Duodenal mucosa (tissue), 2 donors: ENCODE results near the gene IQCK.

Experiments used
- H3K27ac ChIP-seq: one replicate; pipeline ENCODE4 v1.7.0; 2013; ENCODE audit warnings: low read depth, low read length
- H3K27me3 ChIP-seq, 2 donors: one replicate each; pipeline ENCODE4 v1.7.0; 2013; ENCODE audit warnings: low read length in 2 of 2, control low read depth in 1 of 2; ENCODE audit not compliant: insufficient read depth in 2 of 2, control insufficient read depth in 1 of 2
- H3K36me3 ChIP-seq, 2 donors: one replicate each; pipeline ENCODE4 v1.7.0; 2013; ENCODE audit warnings: low read length in 2 of 2, control low read depth in 1 of 2; ENCODE audit not compliant: insufficient read depth in 2 of 2, control insufficient read depth in 1 of 2
- H3K4me1 ChIP-seq, 2 donors: one replicate each; pipeline ENCODE4 v1.7.0; 2013; ENCODE audit warnings: low read length in 2 of 2, control low read depth in 1 of 2; ENCODE audit not compliant: insufficient read depth in 2 of 2, control insufficient read depth in 1 of 2
- H3K4me3 ChIP-seq, 2 donors: one replicate each; pipeline ENCODE4 v1.7.0; 2013; ENCODE audit warnings: low read length in 2 of 2, low read depth in 1 of 2
- H3K9ac ChIP-seq, 2 donors: one replicate each; pipeline ENCODE4 v1.7.0; 2013; ENCODE audit warnings: low read length in 2 of 2, low read depth in 1 of 2
- H3K9me3 ChIP-seq, 2 donors: one replicate each; pipeline ENCODE4 v1.7.0; 2013; ENCODE audit warnings: low read length in 2 of 2, control low read depth in 1 of 2; ENCODE audit not compliant: control insufficient read depth in 1 of 2

IQCK gene

DNA sequence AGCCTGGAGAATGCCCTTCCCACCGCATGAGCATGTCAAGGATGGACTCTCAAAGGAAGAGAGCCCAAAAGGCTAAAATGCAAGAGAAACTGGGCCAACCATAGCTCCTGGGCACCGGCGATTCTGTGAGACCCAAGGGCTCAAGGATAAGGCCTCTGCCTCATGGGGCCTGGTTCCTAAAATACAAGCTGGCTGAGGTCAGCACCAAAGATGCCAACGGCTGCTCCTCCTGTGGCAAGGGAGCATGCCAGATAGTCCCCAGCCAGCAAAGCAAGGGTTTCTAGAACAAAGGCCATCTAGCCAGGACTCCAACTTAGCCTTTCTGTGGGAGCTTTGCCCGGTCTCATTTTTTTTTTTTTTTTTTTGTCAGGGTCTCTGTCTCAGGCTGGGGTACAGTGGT lies 146.5 kb downstream of the IQCK start:
- peaks cover 0 to 4% of the 10 kb centered on the region in 2 donors for H3K36me3 ChIP-seq
- no peak overlapping the region for H3K27ac ChIP-seq
- no peak overlapping the region for H3K9ac ChIP-seq
- no peak overlapping the region for H3K4me3 ChIP-seq
- no peaks in the 10 kb centered on the region for H3K9me3 ChIP-seq
- H3K27me3 ChIP-seq, result no peaks in the 10 kb centered on the region
- no peaks in the 10 kb centered on the region for H3K4me1 ChIP-seq

- H3K9ac ChIP-seq, result no peak overlapping the region
- H3K4me1 ChIP-seq, result no peaks in the 10 kb centered on the region
- no peaks in the 10 kb centered on the region for H3K9me3 ChIP-seq
- no peak overlapping the region for H3K27ac ChIP-seq
- H3K27me3 ChIP-seq, result no peaks in the 10 kb centered on the region
- no peak overlapping the region for H3K4me3 ChIP-seq
- no peaks in the 10 kb centered on the region for H3K36me3 ChIP-seq
These were observed 150.3 kb downstream of the IQCK start for GRCh38 chr16:19868421-19868820.

DNA sequence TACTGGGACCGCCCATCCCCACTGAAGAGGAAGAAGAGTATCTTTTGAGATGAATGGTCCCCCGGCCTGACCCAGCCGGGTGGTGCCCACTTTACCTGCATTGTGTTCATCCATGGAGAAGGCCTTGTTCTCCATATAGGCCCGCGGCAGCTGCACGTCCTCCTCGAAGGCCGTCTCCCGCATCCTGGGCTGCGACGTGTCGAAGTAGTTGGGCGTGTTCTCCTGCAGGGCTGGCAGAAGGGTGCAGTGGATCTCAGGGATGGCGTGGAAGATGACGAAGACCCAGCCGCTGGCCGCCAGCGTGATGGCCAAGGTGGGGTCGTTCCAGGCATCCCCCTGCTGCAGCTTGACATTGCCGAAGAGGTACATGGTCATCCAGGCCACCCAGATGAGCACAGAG lies 153.7 kb downstream of the IQCK start:
- H3K9me3 ChIP-seq, result no peaks in the 10 kb centered on the region
- H3K27me3 ChIP-seq, result no peaks in the 10 kb centered on the region
- H3K4me1 ChIP-seq, result no peaks in the 10 kb centered on the region
- H3K9ac ChIP-seq, result no peak overlapping the region
- no peak overlapping the region for H3K27ac ChIP-seq
- H3K36me3 ChIP-seq, result no peaks in the 10 kb centered on the region
- no peak overlapping the region for H3K4me3 ChIP-seq

- Histone ChIP-seq H3K27ac (no peak overlapping the region), H3K9ac (no peak overlapping the region), H3K36me3 (no peaks in the 10 kb centered on the region), H3K4me3 (no peak overlapping the region), H3K27me3 (no peaks in the 10 kb centered on the region), H3K9me3 (no peaks in the 10 kb centered on the region), H3K4me1 (no peaks in the 10 kb centered on the region)
These were observed 154.2 kb downstream of the IQCK start for GRCh38 chr16:19872179-19872863.

GRCh38 chr16:19872935-19873334 lies 154.9 kb downstream of the IQCK start:
- Histone ChIP-seq H3K27me3 (no peaks in the 10 kb centered on the region), H3K4me1 (no peaks in the 10 kb centered on the region), H3K36me3 (no peaks in the 10 kb centered on the region), H3K9me3 (no peaks in the 10 kb centered on the region), H3K27ac (no peak overlapping the region), H3K4me3 (no peak overlapping the region), H3K9ac (no peak overlapping the region)

DNA sequence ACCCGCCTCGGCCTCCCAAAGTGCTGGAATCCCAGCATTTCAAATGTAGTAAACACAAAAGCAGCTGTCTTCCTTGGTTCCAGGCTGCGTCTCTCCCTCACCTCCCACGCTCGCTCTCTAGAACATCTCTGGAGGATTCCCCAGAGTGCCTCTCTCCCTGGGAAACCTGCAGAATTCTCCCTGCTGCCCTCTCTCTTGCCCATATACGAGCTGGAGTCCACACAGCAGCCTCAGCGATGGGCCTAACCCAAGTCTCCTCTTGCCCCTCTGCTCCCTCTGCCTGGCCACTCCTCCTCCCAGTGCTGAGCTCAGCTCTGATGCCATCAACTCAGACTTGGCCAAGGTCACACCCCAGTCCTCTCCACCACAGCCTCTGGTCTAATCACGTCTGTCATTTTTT lies 156.0 kb downstream of the IQCK start:
- Histone ChIP-seq H3K9ac (no peak overlapping the region), H3K27ac (no peak overlapping the region), H3K4me1 (no peaks in the 10 kb centered on the region), H3K4me3 (no peak overlapping the region), H3K9me3 (no peaks in the 10 kb centered on the region), H3K27me3 (no peaks in the 10 kb centered on the region), H3K36me3 (no peaks in the 10 kb centered on the region)

GRCh38 chr16:19874851-19875546 lies 156.9 kb downstream of the IQCK start:
- no peaks in the 10 kb centered on the region for H3K4me1 ChIP-seq
- no peaks in the 10 kb centered on the region for H3K36me3 ChIP-seq
- H3K27me3 ChIP-seq, result no peaks in the 10 kb centered on the region
- no peak overlapping the region for H3K9ac ChIP-seq
- H3K4me3 ChIP-seq, result no peak overlapping the region
- H3K27ac ChIP-seq, result no peak overlapping the region
- no peaks in the 10 kb centered on the region for H3K9me3 ChIP-seq

- Histone ChIP-seq H3K9ac (no peak overlapping the region), H3K27me3 (no peaks in the 10 kb centered on the region), H3K9me3 (no peaks in the 10 kb centered on the region), H3K4me3 (no peak overlapping the region), H3K36me3 (no peaks in the 10 kb centered on the region), H3K4me1 (no peaks in the 10 kb centered on the region), H3K27ac (no peak overlapping the region)
These were observed 157.8 kb downstream of the IQCK start for GRCh38 chr16:19875900-19876299.

DNA sequence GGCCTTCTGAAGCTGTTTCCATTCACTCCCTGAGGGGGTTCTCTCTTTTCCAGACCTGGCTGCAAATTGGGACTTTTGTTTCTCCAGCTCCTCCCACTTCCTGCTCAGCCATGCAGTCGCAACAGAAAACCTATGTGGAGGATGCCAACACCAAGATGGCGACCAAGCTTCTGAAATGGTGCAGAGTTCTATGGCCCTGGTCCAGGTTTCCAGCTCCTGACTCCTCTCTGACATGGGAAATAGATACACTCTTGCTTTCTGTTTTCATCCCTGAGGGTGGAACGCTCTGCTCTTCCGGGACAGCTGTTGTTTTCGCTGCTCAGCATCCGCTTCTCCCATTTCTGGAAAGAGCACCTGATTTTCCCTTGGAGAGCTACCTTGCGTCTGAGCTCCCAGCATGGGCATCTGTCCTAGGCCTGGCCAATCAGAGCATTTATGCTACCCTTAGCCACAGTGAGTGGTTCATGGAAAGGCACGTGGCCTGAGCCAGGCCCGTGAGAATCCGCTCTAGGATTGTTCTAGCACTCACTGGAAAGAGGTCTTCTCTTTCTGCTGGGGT lies 158.5 kb downstream of the IQCK start:
- H3K9ac ChIP-seq, result no peak overlapping the region
- no peaks in the 10 kb centered on the region for H3K4me1 ChIP-seq
- no peak overlapping the region for H3K4me3 ChIP-seq
- no peak overlapping the region for H3K27ac ChIP-seq
- H3K27me3 ChIP-seq, result no peaks in the 10 kb centered on the region
- no peaks in the 10 kb centered on the region for H3K36me3 ChIP-seq
- no peaks in the 10 kb centered on the region for H3K9me3 ChIP-seq

DNA sequence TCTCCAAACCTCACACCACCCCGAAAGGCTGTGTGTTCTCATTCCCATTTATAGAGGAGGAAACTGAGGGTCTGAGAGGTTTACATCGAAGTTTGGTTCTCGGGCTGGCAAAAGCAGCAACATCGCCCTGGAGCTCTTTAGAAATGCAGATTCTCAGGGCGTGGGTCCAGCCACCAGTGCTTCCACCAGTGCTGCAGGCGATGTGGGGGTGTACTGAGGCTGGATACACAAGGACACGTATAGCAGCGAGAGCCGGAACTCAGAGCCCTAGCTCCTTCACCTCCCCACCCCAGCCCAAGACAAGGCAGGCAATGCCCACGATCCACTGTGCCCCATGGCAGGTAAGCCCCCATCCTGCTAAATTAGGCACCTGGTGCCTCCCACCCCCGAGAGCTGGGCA lies 160.7 kb downstream of the IQCK start:
- no peak overlapping the region for H3K9ac ChIP-seq
- no peak overlapping the region for H3K4me3 ChIP-seq
- H3K9me3 ChIP-seq, result no peaks in the 10 kb centered on the region
- H3K4me1 ChIP-seq, result peaks cover 0 to 5% of the 10 kb centered on the region in 2 donors
- H3K27ac ChIP-seq, result no peak overlapping the region
- H3K27me3 ChIP-seq, result peaks cover 0 to 4% of the 10 kb centered on the region in 2 donors
- no peaks in the 10 kb centered on the region for H3K36me3 ChIP-seq
